NCI-H1092 (cell line): ENCODE data around the gene IL2RG.

Experiments
- DNase-seq: peaks from one replicate; lab custom pipeline; 2025; lab: John Stamatoyannopoulos, UW

The IL2RG gene

DNA sequence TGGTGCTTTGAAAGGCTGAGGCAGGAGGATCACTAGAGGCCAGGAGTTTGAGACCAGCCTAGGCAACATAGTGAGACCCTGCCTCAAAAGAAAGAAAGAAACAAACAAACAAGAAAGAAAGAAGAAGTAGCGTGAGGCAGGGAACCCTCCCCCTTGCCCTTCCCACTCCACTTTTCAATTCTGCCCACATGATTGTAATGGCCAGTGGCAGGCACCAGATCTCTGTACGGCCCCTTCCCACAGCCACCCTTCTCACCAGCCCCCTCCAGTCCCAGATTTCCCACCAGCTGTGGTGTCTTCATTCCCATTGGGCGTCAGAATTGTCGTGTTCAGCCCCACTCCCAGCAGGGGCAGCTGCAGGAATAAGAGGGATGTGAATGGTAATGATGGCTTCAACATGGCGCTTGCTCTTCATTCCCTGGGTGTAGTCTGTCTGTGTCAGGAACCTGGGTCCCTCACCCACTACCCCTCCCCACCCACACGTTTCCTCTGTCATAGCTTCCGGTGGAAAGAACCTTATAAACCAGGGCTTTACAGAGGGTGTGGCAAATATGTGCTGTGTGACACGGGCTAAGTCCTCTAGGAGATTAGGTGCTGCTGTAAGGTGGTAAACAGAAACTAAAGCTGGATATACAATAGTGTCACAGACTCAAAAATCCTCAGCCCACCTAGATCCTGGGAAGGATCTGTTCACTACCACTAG, at the start of gene IL2RG:
IL2RG (minus strand) TSS at position 437 of the 703 bp plus-strand sequence; CDS start at position 399, 38 bp downstream.
- DNase-seq: no peak

DNA sequence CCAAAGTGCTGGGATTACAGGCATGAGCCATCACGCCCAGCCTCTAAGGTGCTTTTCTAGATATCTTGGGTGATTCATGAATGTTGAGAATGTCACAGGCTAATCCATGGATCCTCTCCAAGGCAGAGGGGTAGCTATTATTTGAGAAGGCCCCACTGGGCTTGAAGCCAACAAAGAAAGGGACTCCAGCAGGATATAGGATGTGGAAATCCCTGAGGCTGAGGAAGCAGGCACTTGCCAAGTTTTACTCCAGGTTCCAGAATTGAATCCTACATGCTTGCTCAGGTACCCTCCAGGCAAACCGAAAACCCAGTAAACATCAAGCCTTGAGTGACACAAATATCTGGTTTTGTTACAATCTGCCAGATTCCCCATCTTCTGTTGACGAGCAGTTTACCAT, 49.1 kb upstream of the IL2RG start:
- DNase-seq: no peak

DNA sequence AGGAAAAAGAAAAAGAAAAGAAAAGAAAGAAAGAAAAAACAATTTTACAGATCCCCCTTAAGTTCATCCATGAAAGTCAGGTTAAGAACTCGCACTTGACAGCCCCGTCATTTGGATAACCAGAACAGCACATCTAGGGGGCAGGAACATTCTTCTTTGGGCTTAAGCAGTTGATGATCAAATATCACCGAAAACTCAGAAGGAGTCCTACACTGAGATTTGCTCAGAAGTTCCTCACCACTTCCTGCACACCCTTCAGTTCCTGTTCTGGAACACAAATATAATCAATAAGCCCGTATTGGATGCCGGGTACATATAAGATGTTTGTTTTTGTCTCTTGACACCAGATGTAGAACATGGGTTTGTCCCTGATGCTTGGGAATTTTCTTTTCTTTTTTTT, 48.0 kb upstream of the IL2RG start:
- no peak for DNase-seq

DNA sequence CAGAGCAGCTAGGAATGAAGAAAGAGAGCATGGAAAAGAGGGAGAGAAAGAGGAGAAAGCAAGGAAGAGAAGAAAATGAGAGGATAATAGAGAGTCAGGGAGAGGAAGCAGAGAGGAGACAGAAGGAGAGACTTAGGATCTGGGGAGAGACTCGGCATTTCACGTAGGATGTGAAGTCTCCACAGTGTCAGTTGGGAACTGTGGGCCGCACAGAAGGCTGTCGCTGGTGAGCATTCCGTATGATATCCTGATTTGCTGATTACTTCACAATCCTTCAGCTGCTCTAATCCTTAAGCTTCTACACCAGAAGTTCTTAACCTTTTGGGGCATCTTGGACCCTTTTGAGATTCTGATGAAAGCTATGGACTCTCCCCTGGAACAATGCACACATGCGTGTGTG, 47.2 kb upstream of the IL2RG start:
- no peak for DNase-seq

DNA sequence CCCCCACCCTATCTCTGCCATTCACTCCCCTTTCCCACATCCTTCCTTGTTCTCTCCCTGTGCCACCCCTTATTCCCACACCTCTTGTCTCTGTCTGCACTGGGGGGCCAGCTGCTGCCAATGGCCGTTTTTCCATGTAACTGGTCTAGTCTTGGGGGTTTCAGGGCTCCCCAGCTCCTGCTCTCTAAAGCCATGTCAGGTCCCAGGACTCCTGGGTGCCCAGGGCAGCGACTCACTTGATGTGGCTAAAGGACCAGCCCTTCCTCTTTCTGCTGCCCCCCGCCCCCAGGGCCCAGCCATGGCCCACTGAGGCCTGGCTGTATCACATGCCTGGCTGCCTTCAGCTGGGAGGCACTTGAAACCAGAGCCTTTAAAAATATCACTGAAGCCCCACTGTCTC, 43.3 kb upstream of the IL2RG start:
- DNase-seq: no peak

DNA sequence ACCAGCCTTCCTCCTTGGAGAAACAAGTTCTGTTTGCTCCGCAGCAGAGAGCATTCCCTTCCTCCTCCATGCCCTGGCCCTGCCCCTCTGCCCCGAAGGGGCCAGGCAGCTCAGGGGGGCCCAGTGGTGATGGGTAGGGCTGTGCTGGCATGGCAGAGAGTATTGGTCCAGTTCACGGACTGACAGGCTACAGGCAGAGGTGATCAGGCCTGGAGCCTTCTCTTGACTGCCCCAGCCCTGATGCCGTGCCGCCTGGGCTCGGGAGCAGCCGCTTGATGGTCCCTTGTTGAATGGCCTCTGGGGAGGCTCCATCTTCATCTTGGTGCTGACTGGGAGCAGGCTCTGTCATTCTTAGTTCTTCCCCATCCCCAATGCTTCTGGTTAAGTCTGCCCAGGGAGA, 42.8 kb upstream of the IL2RG start:
- DNase-seq: no peak

DNA sequence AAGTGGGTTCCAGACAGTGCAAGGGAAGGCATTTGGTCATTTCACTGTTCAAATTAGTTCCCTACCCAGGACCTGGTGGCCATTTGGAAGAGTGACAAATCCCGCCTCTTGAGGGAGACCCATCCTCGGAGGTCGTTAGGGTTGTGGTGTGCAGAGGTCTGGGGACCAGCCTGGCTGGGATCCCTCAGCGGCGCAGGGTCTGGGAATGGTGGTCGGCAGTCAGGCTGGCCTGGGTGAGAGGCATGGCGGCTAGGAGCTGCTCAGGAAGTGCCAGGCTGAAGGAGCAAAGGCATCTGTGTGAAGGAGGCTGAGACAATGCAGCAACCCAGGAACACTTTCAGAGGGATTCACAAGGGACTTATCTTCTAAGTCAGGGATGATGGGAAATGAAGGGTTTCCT, 40.0 kb upstream of the IL2RG start:
- no peak for DNase-seq

DNA sequence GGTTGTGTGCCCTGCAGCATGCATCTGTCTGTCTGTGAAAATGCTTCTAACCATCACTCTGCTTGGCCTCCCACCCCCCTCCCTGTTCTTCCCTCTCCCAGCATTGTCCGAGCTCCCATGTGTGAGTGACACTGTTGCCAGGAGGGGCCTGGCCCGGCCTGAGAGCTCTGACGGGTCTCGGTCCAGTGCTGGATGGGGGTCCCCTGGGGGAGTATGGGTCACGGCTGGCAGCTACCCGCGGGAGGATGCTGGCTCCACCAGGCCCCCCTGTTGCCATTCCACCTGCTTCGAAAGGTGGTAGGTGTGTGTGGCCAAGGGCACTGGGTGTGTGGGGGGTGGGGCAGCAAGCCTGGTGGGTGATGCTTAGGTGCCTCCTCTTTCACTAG, 36.9 kb upstream of the IL2RG start:
- no peak for DNase-seq

DNA sequence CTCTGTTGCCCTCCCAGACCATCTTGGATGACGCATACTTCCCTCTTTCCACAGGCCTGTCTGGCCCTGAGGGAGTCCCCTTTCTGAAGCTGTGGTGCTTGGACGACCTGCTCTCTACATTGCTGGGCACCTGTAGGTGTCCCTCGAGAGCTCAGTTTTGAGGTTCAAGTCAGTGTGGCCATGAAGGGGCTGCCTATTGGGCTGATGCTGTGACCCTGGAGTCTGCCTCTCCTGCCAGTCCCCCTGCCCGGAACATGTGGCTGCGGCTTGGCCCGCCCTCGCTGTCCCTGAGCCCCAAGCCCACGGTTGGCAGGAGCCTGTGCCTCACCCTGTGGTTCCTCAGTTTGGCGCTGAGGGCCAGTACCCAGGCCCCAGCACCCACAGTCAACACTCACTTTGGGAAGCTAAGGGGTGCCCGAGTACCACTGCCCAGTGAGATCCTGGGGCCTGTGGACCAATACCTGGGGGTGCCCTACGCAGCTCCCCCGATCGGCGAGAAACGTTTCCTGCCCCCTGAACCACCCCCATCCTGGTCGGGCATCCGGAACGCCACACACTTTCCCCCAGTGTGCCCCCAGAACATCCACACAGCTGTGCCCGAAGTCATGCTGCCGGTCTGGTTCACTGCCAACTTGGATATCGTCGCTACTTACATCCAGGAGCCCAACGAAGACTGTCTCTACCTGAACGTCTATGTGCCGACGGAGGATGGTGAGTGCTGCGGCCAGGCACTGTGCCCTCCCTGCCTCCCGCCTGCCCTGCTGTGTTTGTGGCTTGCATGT, 36.3 kb upstream of the IL2RG start:
- no peak for DNase-seq

DNA sequence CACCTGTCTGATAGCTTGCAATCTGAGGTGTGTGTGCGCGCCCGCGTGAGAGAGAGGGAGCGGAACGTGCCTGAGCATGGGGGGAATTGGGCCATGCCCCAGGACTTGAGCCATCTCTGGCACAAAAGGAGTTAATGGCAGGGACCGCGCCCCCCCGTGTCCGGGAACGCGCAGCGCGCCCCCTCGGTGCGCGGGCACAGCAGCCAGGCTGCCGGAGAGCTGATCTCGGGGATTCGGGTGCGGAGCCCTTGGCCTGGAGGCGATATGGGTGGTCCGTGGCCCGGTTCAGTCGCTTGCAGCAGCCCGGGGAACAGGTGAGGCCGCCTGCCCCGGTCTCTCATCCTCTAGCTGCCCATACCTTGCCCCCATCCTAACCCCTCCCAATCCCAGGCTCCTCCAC, 33.3 kb upstream of the IL2RG start, which contains the start of gene NLGN3:
NLGN3 (plus strand) TSS at position 191 of the 400 bp plus-strand sequence. CDS start 2,909 bp downstream, outside the sequence.
- DNase-seq: no peak

DNA sequence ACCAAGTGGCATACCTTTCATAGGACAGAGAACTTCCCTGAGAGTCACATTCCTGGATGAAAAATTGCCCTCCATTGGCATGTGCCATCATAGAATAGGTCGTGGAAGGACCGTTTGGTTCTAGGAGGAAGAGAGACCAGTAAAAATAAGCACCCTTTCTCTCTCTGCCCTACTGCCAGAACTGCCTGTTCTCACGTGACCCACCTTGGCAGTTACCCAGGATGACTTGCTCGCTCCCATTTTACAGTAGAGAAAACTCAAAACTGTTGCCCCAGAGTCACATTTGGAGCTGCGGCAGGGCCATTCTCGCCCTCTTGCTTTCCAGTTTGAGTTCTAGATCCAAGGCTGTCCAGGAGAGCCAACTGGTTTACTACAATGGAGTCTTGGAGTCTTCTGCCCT, 32.1 kb upstream of the IL2RG start:
- no peak for DNase-seq

DNA sequence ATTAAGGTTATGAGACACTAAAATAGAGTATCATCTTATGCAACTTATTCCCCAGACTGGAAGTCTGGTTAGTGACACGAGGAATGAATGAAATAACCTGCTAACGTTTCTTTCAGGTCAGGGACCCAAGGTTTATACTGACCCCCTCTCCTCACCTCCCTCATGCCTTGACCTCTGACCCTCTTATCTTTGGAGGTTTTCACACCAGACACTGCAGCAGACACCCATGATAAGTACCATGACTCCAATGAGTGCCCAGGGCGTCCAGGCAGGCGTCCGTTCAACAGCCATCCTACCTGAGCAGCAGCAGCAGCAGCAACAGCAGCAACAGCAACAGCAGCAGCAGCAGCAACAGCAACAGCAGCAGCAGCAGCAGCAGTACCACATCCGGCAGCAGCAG, 29.1 kb upstream of the IL2RG start:
- no peak for DNase-seq

DNA sequence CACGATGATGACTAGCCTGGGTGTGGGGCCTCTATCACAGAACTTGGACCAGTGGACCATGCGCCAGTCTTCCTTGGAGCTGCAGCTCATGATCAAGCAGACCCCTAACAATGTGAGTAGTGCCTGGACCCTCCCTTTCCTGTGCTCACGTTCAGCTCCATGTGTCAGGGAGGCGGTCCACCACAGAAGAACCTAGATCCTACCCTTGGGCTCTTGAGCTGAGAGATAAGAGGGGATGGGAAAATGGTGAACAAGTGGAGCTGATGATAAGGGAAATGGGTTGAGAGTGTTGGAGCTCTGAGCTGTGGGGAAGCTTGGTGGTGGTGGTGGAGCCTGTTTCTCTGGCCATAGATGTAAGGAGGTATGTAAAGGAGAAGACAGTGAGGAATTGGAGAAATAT, 20.1 kb upstream of the IL2RG start:
- no peak for DNase-seq

DNA sequence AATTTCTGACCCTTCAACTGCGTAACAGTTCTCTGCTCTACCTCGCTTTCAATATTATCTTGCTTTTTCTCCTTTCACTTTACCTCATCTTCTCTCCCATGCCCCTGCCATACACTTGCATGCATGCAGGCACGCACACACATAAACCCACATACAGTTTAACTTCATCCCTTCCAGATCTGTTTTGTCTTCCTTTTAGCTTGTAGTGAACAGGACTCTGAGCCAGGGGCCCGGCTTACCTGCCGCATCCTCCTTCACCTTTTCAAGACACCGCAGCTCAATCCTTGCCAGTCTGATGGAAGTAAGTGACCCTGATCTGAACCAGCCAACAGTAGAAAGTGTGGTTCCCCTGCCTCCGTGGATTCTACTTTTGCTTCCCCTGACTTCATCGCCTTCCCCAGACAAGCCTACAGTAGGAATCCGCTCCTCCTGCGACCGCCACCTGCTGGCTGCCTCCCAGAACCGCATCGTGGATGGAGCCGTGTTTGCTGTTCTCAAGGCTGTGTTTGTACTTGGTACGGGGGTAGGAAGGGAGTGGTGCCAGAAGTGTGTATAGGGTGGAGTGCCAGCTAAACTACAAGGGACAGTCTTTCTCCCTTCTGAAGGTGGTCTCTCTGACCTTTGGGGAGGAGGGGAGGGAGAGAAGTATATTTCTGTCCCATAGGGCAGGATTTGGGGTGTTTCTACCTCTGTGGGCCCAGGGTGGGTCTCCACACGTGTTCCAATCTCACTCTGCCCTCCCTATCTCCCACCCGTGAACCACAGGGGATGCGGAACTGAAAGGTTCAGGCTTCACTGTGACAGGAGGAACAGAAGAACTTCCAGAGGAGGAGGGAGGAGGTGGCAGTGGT, 17.8 kb upstream of the IL2RG start:
- no peak for DNase-seq

DNA sequence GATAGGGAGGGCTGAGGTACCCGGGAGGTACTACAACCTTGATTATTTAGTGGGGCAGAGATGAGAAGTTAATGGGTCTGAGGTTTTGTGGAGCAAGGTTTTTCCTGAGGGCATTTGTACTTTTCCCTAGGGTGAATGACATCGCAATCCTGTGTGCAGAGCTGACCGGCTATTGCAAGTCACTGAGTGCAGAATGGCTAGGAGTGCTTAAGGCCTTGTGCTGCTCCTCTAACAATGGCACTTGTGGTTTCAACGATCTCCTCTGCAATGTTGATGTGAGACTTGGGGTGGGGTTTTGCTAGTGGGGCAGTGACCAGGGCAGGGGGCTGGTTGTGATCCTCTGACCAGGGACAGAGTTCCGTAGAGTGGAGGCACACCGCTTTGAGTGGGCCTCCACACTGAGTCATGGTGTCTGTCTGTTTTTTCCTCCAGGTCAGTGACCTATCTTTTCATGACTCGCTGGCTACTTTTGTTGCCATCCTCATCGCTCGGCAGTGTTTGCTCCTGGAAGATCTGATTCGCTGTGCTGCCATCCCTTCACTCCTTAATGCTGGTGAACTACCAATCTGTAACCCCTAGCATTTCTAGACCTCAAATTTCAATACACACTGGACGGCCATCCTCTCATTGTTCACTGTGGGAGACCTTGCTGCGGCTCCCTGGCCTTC, 16.9 kb upstream of the IL2RG start:
- DNase-seq: no peak

DNA sequence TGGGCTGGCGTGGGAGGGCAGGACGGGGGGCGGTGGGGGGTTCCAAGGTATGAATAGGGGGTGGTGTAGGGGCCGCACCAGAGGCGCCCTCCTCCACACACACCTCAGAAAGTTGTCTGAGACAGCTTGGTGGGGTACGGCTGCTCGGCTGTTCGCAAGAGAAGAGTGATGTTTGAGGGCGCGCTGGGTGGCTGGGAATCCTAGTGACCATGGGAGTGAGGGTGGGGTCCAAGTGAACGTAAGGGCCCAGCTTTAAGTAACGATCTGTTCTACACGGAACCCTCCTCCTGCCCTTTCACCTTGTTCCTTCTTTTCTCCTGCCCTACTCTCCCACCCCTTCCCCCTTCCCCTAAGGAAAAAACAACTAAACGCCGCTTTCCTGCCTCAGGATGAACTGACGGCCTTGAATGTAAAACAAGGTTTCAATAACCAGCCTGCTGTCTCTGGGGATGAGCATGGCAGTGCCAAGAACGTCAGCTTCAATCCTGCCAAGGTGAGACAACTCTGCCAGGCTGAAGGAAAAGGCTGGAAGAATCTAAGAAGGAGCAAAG, 7.7 kb upstream of the IL2RG start:
- no peak for DNase-seq

DNA sequence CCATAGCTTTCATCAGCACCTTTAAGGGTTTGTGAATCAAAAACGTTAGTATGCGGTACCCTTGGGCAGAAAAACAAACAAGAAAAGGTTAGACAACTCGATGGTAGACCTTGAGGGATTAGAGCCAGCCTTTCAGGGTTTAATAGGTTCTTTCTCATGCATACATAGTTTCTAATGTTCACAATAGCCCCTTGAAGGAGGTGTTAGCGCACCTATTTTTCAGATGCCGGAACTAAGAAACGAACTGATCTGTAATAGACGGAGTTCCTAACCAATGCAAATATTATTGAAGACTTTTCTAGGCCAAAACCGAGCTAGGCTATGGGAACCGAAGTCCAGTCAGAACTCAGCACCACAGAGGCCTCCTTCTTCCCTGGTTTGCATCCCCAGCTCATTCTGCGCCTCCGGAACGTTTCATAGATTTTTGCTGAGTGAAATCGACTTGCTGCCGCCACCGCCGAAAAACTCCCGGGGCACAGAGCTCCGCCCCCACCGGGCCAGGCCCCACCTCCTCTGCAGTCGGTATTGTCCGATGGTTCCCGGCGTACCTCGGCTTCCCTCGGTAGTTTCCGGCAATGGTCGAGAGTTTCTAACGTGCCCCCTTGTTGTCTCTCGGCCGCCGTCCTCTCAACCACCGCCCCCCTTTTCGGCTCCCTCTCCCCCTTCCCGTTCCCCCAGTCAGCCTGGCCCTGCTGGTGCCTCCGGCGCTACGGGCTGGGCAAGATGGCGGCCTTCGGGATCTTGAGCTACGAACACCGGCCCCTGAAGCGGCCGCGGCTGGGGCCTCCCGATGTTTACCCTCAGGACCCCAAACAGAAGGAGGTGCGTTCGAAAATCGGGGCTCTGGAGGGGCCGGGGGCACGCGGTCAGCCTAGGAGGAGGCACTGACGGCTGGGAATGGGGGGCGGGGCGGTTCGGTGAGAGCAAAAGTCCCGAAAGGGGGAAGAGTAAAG, 6.9 kb upstream of the IL2RG start, which contains the start of gene MED12:
MED12 (plus strand) TSS at position 565 of the 953 bp plus-strand sequence; CDS start at position 724, 159 bp downstream.
- peak; percentile 79 for DNase-seq

DNA sequence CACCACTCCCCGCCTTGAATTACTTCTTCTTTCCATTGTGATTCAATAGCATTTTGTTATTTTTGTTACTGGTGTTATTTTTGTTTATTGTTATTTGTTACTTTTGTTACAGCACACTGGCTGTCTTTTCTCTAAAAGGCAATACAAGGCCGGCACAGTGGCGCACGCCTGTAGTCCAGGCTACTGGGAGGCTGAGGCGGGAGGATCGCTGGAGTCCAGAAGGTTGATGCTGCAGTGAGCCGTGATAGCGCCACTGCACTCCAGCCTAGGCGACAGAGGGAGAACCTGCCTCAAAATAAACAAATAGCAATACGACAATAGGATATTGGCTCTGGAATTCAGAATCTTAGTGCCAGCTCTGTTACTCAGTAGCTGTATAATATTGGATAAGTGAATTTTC, 6.0 kb upstream of the IL2RG start:
- DNase-seq: no peak

DNA sequence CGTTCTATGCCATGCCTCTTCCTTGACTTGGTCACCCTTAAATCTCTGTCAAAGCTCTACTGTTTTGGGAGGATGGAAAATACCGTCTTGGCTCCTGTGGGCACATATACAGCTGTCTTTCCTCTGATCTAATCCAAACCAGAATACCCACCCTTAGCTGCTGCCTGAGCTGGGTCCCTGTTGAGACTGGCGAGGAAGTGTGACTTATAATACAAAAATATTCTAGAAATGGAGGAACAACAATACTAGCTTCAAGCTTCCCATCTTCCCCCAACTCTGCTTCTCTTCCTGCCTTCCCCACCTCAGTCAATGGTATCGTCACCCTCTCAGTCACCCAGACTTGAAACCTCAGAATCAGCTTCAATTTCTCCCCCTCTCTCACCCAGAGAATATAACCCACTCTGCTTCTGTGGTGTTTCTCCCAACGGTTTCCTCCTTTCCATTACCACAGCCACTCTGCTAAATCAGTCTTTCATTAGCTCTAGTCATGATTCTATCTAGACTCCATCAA, 599 bp upstream of the IL2RG start:
- DNase-seq: no peak

DNA sequence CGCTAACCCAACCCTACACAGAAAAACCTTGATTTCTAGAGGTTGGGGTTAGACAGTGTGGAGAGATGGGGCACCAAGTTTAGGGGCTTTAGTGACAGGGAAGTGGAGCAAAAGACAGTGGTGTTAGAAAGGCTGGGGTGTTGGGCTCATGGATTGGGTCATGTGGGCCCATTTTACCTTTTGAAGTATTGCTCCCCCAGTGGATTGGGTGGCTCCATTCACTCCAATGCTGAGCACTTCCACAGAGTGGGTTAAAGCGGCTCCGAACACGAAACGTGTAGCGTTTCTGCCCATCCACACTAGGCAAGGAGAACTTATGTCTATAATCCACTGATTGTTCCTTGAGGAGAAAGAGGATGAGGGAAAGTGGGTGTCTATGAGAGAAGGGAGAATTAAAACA, 2.3 kb downstream of the IL2RG start:
- no peak for DNase-seq
